ENCODE results near the gene ERBB2.
"Not testable (repeated sequence)": the region's sequence is repeated elsewhere in the genome, so short reads cannot be mapped to it uniquely, and the experiment has no call there.

Gene ERBB2

DNA sequence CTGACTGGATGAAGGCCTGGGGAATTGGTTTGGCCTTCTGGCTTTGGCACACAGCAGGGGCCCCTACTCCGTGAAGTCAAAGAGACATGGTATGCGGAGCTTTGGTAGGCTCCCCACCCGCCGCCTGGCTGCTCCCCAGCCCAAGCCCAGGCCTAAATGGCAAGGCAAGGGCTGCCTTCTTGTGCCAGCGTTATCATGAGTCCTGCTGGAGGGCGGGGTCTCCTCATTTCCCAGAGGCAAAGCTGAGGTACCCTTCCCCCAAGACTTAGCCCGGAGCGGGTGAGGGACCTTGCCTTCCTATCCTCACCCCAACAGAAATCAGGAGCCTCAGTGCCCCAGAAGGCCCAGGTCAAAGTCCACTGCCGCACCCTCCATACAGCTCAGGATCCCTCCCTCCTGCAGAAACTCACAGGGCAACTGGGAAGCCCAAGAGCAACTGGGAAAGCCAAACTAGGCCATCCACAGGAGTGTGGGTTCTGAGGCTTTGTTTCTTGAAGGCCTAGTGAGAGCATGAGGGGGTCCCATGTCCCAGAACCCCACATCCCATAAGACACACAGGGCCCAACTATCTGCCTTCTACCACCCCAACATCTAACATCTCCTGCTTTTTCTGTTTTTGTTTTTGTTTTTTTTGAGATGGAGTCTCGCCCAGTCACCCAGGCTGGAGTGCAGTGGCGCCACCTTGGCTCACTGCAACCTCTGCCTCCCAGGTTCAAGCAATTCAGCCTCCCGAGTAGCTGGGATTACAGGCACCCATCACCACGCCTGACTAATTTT is 21.3 kb upstream of the ERBB2 start:
- no peak for DNase-seq (ENCODE audit: low read depth in 2 of 2, low spot score in 1 of 2)

DNA sequence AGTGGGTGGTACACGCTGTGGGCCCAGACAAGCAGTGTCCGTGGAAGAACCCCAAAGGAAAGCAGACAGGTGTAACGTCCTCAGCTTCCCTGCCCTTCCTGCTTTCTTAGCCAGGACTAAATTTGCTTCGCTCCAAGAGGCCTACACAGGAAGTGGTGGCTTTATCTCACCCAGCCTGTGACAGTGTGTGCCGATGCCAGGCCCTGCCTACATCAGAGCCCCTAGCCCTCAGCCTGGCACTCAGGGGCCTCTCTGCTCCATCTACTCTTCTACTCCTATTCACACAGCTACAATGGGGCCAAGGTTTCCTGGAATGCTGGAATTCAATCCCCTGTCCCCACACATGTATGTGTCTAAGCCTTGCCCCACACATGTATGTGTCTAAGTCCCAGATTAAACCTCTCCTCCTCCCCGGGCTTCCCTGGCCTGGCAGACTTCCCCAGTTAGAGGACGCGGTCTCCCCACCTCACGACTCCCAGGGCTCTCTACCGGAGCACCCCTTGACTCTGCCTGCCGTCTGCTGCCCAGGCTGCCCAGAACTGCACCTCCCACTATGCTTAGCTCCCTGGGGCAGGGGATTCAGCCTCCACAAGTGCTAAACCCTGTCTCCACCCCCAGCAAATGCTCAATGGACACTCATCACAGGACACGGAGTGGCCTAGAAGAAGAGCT is 20.2 kb upstream of the ERBB2 start:
- no peak for DNase-seq (ENCODE audit: low read depth in 2 of 2, low spot score in 1 of 2)

GRCh38 chr17:39683295-39683939 is 16.4 kb upstream of the ERBB2 start:
- no peak for DNase-seq (ENCODE audit: low read depth in 2 of 2, low spot score in 1 of 2)

DNA sequence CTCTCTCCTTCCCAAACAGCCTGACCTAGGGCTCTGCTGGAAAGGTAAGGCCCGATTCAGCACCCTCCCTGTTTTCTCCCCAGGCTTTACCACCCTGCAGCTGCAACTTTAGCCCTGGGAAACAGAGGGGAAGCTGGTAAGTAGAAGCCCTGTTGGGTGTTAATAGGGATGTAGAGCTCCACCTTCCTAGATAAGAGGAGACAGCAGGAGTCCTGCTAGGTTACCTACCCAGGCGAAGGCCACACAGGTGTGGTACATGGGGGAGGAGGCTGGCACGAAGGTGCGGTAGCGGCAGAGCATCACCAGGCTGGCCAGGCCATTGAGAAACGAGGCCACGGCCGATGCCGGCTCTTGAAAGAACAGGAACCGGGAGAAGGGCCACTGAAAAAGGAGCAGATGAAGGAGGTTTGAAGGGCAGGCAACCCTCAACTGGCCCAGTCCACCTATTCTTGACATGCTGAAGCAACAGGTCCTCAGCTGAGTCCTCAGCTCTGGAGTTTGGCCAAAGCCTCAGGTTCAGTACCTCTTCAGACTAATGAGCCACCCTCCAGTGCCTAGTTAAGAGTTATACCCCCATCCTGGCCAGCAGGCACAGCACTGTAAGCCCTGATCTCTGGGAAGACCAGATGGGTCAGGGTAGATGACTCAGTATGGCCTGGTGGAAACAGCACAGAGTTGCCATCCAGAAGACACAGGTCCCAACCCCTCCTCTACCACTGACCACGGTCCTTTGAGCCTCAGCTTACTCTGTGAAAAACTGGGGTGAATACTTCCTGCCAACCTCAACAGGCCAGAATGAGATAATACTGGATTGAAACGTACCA is 15.3 kb upstream of the ERBB2 start:
- DNase-seq (ENCODE audit: low read depth in 2 of 2, low spot score in 1 of 2) = no peak

DNA sequence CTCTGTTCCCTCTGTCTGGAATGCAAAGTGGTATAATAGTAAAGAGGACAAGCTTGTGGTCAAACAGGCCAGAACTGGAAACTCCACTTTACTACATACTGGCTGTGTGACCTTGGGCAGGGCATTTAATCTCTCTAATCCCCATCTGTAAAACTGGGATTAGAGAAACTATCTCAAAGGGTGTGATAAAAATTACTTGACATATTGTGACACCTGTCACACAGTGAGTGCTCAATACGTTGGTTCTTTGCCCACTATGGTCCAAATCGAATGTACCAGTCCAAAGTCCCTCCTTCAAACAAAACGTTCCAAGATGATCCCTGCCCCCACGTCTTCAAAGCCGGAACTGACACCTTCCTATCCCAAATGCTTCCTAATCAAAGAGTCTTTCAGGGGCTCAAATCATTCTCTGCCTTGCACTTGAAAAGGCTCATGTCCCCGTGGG is 12.7 kb upstream of the ERBB2 start:
- no peak for DNase-seq (ENCODE audit: low read depth in 2 of 2, low spot score in 1 of 2)

DNA sequence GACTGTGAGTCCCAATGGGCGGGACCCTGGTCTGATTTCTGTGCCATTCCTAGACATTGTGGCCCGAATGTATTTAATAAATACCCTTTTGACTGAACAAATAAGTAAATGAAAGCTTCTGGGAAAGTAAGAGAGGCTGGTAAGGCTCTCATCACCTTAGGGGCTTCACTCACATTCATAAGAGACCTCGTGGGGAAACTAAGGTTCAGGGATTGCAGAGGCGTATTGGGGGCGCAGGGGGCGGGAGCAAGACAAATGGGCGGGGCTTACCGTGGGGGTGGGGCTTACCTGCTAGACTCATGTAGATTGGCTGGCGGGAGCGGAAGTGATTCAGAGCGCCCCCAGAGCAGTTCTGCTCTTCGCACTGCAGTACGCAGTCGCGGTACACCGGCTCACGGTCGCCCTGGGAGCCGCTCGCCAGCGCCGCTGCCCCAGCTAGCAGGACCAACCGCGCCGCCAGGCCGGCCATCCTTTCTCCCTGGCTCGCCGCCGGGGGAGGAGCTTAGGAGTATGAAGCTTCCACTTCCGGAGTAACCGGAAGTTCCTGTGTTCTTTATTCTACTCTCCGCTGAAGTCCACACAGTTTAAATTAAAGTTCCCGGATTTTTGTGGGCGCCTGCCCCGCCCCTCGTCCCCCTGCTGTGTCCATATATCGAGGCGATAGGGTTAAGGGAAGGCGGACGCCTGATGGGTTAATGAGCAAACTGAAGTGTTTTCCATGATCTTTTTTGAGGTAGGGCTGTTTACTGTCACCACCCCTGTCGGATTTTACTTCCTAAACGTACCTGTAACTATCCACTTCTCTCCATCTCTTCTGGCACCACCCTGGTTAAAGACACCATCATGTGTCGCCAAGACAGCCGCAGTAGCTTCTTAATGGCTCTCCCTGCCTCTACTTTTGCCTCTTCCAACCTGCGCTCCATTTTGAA is 12.1 kb upstream of the ERBB2 start, which contains the start of gene PGAP3:
Gene PGAP3 (minus strand): TSS at position 512 of the 929 bp plus-strand sequence. CDS start 43 bp downstream, at position 469.
- peak; percentile 68 to 72 for DNase-seq (ENCODE audit: low read depth in 2 of 2, low spot score in 1 of 2)

GRCh38 chr17:39688475-39688835 is 11.4 kb upstream of the ERBB2 start:
- no peak for DNase-seq (ENCODE audit: low read depth in 2 of 2, low spot score in 1 of 2)

GRCh38 chr17:39688945-39689344 is 10.9 kb upstream of the ERBB2 start:
- no peak for DNase-seq (ENCODE audit: low read depth in 2 of 2, low spot score in 1 of 2)

GRCh38 chr17:39694593-39694992 is 5.3 kb upstream of the ERBB2 start:
- no peak for DNase-seq (ENCODE audit: low read depth in 2 of 2, low spot score in 1 of 2)

DNA sequence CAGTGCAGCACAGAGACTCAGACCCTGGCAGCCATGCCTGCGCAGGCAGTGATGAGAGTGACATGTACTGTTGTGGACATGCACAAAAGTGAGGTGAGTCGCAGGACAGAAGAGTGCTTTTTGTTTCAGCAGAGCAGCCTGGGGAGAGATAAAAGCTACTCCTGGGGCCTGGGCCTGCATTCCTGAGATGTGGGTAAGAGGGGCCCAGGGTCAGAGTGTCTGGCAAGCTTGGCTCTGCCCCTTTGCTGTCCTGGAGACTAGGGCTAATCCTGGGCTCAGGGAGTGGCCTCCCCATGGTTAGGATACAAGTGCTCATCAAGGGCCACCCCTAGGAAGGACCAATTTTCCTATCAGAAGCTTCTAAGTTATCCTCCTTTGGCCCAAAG is 4.8 kb upstream of the ERBB2 start:
- no peak for DNase-seq (ENCODE audit: low read depth in 2 of 2, low spot score in 1 of 2)

DNA sequence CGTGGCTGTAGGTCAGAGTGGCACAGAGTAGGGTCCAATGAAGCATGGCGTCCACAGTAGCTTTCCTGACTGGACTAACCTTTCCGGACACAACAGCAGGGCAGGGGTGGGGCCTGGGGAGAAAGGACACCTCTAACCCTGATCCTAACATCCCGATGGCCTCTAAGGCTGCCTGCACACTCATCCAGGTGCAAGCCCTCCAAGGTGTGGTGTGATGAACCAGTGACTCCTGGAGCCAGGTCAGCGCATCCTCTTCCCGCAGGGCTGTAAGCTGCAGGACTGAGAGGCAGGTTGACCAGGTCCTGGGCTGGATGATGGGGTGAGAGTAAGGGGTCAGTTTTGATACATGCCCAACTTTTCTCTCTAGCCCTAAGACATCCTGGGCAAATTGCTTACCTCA is 3.1 kb upstream of the ERBB2 start:
- no peak for DNase-seq (ENCODE audit: low read depth in 2 of 2, low spot score in 1 of 2)

DNA sequence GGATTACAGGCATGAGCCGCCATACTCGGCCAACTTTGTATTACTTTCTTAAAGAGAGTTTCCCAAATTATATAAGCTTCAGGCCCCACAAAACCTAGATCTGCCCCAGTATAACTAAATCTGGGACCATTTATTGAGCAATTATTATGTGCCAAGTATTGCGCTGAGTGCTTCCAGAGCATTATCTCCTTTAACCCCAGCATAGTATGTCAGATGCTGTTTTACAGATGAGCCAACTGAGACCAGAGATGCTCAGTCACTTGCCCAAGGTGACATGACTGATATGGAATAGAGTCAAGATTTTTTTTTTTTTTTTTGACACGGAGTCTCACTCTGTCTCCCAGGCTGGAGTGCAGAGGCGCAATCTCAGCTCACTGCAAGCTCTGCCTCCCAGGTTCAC is 1.9 kb upstream of the ERBB2 start:
- DNase-seq (ENCODE audit: low read depth in 2 of 2, low spot score in 1 of 2) = no peak

DNA sequence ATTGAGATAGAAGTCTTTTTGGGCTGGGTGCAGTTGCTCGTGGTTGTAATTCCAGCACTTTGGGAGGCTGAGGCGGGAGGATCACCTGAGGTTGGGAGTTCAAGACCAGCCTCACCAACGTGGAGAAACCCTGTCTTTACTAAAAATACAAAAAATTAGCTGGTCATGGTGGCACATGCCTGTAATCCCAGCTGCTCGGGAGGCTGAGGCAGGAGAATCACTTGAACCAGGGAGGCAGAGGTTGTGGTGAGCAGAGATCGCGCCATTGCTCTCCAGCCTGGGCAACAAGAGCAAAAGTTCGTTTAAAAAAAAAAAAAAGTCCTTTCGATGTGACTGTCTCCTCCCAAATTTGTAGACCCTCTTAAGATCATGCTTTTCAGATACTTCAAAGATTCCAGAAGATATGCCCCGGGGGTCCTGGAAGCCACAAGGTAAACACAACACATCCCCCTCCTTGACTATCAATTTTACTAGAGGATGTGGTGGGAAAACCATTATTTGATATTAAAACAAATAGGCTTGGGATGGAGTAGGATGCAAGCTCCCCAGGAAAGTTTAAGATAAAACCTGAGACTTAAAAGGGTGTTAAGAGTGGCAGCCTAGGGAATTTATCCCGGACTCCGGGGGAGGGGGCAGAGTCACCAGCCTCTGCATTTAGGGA is 577 bp upstream of the ERBB2 start:
- DNase-seq (ENCODE audit: low read depth in 2 of 2, low spot score in 1 of 2) = not testable (repeated sequence)

DNA sequence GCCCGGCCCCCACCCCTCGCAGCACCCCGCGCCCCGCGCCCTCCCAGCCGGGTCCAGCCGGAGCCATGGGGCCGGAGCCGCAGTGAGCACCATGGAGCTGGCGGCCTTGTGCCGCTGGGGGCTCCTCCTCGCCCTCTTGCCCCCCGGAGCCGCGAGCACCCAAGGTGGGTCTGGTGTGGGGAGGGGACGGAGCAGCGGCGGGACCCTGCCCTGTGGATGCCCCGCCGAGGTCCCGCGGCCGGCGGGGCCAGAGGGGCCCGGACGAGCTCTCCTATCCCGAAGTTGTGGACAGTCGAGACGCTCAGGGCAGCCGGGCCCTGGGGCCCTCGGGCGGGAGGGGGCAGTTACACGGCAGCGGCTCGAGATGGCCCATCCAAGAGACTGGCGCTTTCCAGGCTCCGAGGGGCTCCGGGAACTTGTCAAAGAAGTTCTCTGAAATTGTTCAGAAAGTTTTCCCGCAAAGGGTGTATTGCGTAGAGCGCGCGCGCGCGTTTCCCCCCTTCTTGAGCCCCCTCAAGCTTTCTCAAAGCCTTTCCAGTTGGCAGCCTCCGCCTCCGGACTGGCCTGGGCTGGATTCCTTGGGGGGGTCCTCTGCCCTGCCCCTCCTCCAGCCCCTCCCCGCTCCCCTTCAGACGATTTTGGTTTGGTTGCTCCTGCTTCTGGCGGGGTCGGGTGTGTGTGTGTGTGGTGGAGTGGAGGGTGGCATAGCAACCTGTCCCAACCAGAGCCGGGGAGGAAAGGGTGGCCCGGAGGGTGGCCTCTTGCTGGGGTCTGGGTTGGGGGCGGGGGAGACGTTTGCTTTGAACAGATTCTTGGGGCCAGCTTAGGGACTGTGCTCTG is 504 bp downstream of the ERBB2 start:
- no peak for DNase-seq (ENCODE audit: low read depth in 2 of 2, low spot score in 1 of 2)

GRCh38 chr17:39701012-39701783 is 1.3 kb downstream of the ERBB2 start:
- no peak for DNase-seq (ENCODE audit: low read depth in 2 of 2, low spot score in 1 of 2)

DNA sequence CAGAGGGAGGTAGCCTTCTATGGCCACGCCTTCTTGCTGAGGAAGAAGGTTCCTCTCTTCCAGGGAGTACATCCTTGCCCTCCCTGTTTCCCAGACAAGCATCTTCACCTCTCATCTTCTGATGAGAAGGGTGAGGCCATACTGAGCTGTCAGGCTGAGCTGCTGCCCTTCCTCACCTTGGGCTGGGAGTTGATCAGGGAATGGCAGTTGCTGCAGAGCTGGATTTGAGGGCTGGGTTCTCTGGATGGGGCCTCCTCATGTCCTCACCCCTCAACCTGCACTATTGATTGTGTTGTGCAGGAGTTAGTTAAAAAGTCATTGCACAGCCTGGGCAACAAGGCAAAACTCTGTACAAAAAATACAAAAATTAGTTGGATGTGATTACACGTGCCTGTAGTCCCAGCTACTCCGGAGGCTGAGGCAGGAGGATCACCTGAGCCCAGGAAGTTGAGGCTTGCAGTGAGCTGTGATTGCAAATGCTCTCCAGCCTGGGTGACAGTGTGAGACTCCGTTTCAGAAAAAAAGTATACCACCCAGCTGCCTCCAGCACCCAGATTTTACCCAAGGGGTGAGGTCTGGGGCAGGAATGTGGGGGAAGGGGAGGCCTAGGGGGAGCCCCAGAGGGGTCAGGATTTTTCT is 2.0 kb downstream of the ERBB2 start:
- no peak for DNase-seq (ENCODE audit: low read depth in 2 of 2, low spot score in 1 of 2)

Measured in stimulated activated CD8-positive, alpha-beta memory T cell treated with anti-CD3 and anti-CD28 coated beads, Interleukin-4, amount 100 ng/mL, for 1 hour (primary cell).